Activated T-cell treated with anti-CD3 and anti-CD28 coated beads for 4 hours (primary cell): ENCODE data around the gene MMUT.
"Not testable (repeated sequence)": the region's sequence is repeated elsewhere in the genome, so short reads cannot be mapped to it uniquely, and the experiment has no call there.

Source experiments
- DNase-seq: peaks from one replicate; pipeline ENCODE4 v3.0.0-alpha.2; 2020

Gene MMUT

DNA sequence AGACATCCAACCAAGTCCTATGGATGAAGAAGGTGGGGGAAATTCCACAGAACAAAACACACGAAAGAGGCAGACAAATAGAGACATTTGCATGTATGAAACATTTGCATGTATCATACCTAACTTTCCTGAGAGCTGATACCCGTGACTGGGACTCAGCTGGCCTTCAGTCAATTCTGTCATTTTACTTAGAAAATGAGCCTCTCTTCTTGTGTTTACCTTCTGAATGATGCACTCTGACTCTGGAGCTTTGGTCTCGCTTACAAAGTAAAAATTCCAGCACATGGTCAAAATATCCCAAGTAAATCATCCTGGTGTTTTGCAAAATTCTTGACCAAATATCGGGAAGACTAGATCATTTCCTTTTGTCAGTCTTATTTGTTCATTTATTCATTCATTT is 46.9 kb downstream of the MMUT start:
- DNase-seq: no peak

DNA sequence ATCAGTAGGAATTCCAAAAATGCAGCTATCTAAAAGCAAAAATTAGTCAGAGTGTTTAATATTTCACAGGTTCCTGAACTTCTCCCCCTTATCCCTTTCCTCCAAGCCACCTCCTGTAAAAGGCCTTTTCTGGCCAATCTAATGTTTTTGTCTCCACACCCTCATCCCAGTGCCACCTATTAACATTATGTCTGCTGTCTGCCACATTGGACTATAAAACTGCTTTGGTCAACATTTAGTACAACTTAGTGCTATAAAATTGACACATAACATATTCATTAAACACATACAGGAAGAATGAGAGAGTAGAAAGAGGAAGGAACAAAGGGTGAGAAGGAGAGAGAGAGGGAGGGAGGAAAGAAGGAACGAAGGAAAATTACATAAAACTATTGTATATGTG is 47.7 kb downstream of the MMUT start:
- DNase-seq: no peak

DNA sequence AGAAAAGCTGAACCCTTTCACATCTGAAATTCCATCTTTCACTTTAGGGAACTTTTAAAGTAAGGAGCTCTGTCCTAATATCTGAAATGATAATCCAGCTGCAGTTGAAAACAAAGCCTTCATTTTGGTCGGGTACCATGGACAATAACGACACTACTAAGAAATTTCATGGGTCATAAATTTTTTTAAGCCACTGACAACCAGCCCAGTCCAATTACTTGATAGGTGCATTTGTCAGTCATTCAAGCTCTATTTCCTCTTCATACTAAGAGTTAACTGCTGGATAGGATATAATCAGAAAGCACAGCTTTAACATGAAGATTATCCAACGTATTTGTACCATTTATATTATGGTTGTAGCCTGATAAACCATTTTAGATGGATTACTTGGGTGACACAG is 52.5 kb downstream of the MMUT start:
- no peak for DNase-seq

GRCh38 chr6:49409951-49410542 is 53.0 kb downstream of the MMUT start:
- DNase-seq: peak; percentile 56

DNA sequence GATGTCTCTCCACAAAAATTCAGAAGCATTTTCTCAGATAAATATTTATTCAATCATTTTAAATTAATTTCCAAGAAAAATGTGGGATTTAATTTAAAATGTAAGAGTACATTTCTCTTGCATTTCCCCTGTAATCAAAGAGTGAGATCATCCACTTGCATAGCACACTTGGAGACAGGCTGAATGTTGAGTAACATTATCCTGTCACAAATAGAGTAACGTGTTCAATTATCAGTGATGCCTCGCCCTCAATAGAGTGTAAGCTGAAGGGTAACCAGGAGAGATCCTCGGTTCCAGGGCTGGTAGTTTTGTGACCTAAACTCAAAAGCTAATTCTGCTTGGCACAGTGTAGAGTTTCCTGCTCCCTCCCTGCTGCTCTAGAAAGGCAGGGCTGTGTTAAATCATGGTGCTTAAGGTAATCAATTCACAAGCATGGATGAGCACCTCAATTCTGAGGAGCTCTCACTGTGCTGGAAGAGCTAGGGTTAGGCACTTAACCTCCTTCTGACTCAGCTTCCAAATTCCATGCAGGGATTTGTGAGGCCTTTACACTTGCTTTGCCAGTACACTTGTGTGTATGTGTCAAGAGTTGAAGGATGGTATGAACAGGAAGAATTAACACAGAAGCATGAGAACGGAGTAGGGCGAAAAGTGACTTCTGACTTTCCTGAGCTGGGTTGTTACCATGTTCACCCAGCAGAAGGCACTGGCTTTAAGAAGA is 56.6 kb downstream of the MMUT start:
- no peak for DNase-seq

GRCh38 chr6:49401063-49401462 is 62.0 kb downstream of the MMUT start:
- no peak for DNase-seq

- not testable (repeated sequence) for DNase-seq
These were observed 76.2 kb downstream of the MMUT start for GRCh38 chr6:49386667-49387508.

GRCh38 chr6:49384904-49385303 is 78.1 kb downstream of the MMUT start:
- DNase-seq: no peak
